GM21381 (cell line): ENCODE data around the gene PCCB.
A peak's percentile ranks its signal among the peaks of the same experiment; 100 is the strongest.
"Not testable (repeated sequence)": the region's sequence is repeated elsewhere in the genome, so short reads cannot be mapped to it uniquely, and the experiment has no call there.

Experiments
- ATAC-seq: cut with Tn5 transposase; IDR thresholded peaks from one replicate; pipeline ENCODE4 v1.9.1; 2021; ENCODE audit warnings: mild to moderate bottlenecking, moderate library complexity; ENCODE audit not compliant: unreplicated experiment

PCCB gene

GRCh38 chr3:136250059-136250902 is at the start of gene PCCB:
PCCB (plus strand) TSS chr3:136250340; CDS start chr3:136250376, 36 bp downstream.
- peak; percentile 98 for ATAC-seq

- no peak for ATAC-seq
Observed at GRCh38 chr3:136207489-136208115, 42.5 kb upstream of the PCCB start.

GRCh38 chr3:136209921-136210320 is 40.2 kb upstream of the PCCB start:
- ATAC-seq, result no peak

GRCh38 chr3:136211547-136211946 is 38.6 kb upstream of the PCCB start:
- no peak for ATAC-seq

GRCh38 chr3:136222746-136223145 is 27.4 kb upstream of the PCCB start:
- ATAC-seq, result not testable (repeated sequence)

GRCh38 chr3:136232413-136232812 is 17.7 kb upstream of the PCCB start:
- ATAC-seq, result no peak

GRCh38 chr3:136235545-136235944 is 14.6 kb upstream of the PCCB start:
- ATAC-seq, result no peak

GRCh38 chr3:136236109-136236508 is 14.0 kb upstream of the PCCB start:
- no peak for ATAC-seq

- ATAC-seq, result no peak
Observed at GRCh38 chr3:136237103-136237502, 13.0 kb upstream of the PCCB start.

- ATAC-seq, result no peak
Observed at GRCh38 chr3:136237961-136238649, 12.0 kb upstream of the PCCB start.

- no peak for ATAC-seq
Observed at GRCh38 chr3:136239094-136239493, 11.0 kb upstream of the PCCB start.

GRCh38 chr3:136245691-136246090 is 4.4 kb upstream of the PCCB start:
- no peak for ATAC-seq

GRCh38 chr3:136247436-136247835 is 2.7 kb upstream of the PCCB start:
- ATAC-seq, result no peak

- no peak for ATAC-seq
Observed at GRCh38 chr3:136247855-136248590, 2.1 kb upstream of the PCCB start.

- no peak for ATAC-seq
Observed at GRCh38 chr3:136249091-136249490, 1.0 kb upstream of the PCCB start.

- ATAC-seq, result no peak
Observed at GRCh38 chr3:136249593-136249992, 547 bp upstream of the PCCB start.

GRCh38 chr3:136250903-136251460 is 842 bp downstream of the PCCB start:
- no peak for ATAC-seq

GRCh38 chr3:136251511-136251910 is 1.4 kb downstream of the PCCB start:
- no peak for ATAC-seq

- no peak for ATAC-seq
Observed at GRCh38 chr3:136255672-136256406, 5.7 kb downstream of the PCCB start.

- ATAC-seq, result no peak
Observed at GRCh38 chr3:136258199-136258598, 8.1 kb downstream of the PCCB start.
